ENCODE measurements around the gene RNF112.

- TF ChIP-seq CTCF (IDR thresholded peaks at IDR 0.05) = peak; percentile 92 to 100 (median 98)
- TF ChIP-seq POLR2AphosphoS5 (IDR thresholded peaks at IDR 0.05) = peak; percentile 64
- peak in 1 of 4 donors; percentile 33 for TF ChIP-seq POLR2A (IDR thresholded peaks at IDR 0.05)
- TF ChIP-seq EP300 (IDR thresholded peaks at IDR 0.05) = no peak
Observed at GRCh38 chr17:19362277-19363113, 48.5 kb upstream of the RNF112 start, which contains the start of gene B9D1.

Data from upper lobe of left lung (tissue), 4 donors.